NK-92 (cell line): ENCODE results near the gene LUZP4.
"Not testable (repeated sequence)": the region's sequence is repeated elsewhere in the genome, so short reads cannot be mapped to it uniquely, and the experiment has no call there.

Source experiments
- DNase-seq: peaks from one replicate; lab custom pipeline; 2025; ENCODE audit not compliant: unreplicated experiment; lab: John Stamatoyannopoulos, UW

Gene LUZP4, protein sequence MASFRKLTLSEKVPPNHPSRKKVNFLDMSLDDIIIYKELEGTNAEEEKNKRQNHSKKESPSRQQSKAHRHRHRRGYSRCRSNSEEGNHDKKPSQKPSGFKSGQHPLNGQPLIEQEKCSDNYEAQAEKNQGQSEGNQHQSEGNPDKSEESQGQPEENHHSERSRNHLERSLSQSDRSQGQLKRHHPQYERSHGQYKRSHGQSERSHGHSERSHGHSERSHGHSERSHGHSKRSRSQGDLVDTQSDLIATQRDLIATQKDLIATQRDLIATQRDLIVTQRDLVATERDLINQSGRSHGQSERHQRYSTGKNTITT

DNA sequence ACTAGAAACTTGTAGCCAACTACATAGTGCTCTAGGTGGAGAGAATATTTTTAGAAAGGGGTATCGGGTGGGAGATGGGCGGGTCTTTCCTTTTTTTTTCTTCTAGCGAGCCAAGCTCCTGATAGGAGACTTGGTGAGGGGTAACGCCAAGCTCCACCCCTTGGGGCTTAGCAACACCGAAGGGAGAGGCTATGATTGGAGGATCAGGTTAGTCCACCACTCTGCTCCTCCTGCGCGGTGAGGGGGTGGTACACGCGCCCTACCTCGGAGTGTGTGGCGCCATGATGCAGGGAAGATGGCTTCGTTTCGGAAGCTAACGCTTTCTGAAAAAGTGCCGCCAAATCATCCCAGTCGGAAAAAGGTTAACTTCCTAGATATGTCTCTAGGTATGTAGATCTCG, at the start of gene LUZP4:
Gene LUZP4 (plus strand): TSS at position 251 of the 400 bp plus-strand sequence. CDS start 45 bp downstream, at position 296.
- DNase-seq: no peak

DNA sequence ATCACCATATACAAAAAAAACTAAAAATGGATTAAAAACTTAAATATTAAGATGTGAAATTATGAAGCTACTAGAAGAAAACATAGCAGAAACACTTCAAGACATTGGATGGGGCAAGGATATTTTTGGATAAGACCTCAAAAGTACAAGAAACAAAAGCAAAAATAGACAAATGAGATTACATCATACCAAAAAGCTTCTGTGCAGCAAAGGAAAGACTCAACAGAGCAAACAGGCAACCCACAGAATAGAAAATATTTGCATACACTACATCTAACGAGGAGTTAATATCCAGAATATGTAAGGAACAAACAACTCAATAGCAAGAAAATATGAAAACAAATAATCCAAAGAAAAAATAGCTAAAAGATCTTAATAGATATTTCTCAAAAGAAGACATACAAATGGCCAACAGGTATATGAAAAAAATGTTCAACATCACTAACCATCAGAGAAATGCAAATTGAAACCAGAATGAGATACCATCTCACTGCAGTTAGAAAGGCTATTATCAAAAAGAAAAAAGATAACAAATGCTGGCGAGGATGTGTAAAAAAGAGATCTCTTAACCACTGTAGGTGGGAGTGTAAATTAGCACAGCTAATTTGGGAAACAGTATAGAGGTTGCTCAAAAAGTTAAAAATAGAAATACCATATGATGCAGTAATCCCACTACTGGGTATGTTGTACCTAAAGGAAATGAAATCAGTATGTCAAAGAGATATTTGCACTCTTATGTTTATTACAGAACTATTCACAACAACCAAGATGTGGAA, 37.9 kb upstream of the LUZP4 start:
- no peak for DNase-seq

DNA sequence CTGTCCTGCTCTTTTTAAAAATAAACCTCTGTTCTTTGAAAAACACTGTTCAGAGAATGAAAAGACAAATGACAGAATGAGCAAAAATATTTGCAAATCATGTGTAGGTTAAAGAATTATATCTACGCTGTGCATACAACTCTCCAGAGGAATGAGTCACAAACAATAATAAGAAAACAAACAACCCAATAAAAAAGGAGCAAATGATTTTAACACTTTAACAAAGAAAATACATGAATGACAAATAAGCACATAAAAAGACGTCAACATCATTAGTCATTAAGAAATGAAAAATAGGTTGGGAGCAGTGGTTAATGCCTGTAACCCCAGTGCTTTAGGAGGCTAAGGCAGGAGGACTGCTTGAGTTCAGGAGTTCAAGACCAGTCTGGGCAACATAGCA, 34.5 kb upstream of the LUZP4 start:
- no peak for DNase-seq

DNA sequence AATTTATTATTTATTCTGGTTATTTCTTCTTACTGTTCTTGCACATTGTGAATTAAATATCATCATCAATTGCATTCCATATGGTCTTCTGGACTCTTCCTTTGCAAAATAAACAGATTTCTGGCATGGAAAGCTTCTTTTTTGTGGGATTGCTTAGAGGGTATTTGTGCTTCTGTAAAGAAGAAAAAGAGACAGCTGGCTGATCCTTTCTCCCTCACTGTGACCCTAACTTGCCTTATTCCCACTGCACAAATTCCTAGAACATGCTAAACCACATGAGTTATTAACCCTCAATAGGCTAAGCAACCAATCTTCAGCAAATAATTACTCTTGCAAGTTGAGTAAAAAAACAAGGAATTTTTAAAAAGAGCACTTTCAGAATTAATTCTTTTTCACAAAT, 31.8 kb upstream of the LUZP4 start:
- no peak for DNase-seq

DNA sequence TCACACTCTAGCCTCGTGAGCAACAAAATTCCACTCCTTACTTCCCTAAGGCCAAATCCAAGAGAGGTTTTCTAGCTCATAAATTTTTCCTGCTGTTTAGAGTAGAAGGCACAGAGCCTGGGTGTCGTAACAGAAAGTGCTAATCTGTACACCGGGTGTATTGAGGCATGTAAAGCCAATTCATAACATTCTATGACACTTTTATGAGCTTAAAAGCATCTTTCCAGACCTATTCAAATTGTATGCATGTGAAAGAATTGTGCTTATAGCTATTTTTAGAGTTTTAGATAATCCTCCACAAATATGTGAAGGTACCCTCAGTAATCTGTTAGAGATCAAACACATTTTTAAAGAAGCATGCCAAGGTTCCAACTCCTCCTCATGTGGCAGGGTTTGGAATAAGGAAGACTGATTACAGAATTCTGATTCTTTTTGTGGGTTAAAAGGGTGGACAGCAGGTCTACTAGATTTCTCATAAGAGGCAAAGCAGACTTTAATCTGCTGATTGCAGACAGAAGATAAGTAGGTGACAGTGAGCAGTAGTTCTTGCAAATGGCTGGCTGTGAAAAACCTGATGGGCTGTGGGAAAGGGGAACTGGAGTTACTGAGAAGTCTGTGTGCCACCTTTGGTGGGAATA, 30.2 kb upstream of the LUZP4 start:
- no peak for DNase-seq

DNA sequence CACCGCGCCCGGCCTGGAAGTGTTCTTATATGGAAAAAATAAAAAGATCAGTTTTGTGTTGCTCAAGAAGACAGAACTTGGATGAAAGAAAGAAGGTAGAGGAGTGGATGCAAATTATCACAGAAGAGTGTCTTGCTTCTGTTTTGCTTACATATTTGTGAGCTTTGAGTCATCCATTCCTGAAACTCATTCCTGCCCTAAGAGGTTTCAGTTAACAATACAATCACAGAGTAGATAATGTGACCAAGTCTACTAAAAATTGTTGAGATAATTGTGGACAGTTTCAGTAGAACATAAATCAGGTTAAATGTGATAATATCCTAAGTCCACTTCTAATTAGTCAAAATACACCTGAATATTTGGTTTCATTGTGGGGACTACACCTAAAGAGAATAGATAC, 29.2 kb upstream of the LUZP4 start:
- DNase-seq: no peak

DNA sequence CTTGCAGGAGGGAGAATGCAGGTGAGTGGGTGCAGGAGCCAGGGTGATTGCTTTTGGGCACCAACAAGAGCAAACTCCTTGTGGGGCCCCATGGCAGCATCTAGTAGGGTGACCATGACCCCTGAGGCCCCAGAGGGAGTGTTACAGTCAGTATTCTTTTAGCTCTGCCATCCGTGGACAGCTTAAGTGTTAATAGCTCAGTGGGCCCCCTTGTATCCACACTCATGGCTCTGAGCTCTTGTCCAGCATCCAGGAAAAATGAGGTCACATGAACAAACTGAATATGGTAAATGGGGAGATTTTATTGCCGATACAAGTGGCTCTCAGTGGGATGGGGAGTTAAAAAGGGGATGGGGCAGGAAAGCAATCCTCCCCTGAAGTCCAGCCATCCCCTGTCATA, 28.4 kb upstream of the LUZP4 start:
- DNase-seq: no peak

DNA sequence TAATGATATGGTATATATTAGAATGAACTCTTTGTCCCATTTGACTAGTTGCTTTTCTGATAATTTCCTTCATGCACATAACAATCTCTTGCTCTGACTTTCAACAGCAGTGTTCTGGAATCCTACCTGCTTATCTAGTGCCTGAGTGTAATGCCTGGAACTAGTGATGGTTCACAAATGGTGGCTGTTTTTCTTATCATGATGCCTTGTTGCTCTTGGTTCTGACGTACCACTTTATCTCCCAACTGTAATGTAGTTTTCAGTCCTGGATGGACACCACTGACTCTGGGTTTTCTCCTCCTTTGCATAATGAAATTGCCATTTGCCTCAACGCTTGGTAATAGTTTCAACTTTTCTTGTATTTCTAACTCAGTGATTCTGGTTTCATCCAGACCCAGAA, 25.5 kb upstream of the LUZP4 start:
- no peak for DNase-seq

DNA sequence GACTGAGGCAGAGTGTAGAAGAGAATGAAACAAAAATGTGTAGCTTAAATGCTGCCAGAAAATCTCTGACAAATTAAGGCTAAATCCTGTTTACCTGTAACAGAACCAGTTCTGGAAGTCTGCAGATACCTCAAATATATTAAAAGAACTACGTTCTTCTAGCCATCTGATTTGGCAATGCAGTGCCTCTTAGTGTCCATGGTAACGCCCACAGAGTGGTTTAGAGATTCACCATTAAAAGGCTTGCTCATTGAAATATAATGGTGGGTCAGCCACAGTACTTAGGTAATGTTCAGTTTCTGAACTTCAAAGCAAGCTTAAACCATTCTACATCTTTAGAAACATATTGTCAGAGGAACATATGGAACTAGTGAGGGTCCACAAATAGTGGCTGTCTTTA, 23.2 kb upstream of the LUZP4 start:
- DNase-seq: no peak

DNA sequence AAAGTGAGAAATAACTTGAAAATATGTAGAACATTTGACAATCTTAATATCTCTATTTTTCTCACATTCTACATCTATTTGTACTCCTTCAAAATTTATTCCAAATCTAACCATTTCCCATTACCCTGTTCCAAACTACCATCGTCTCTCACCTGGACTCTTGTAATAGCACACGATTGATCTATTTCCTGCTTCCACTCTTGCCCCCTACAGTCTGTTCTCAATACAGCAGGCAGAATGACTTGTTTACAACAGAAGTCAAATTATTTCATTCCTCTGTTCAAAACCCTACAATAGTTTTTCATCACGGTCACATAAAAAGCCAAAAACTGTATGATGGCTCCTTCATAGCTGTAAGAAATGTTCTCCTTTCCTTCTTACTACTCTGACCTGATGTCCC, 21.1 kb upstream of the LUZP4 start:
- DNase-seq: no peak

DNA sequence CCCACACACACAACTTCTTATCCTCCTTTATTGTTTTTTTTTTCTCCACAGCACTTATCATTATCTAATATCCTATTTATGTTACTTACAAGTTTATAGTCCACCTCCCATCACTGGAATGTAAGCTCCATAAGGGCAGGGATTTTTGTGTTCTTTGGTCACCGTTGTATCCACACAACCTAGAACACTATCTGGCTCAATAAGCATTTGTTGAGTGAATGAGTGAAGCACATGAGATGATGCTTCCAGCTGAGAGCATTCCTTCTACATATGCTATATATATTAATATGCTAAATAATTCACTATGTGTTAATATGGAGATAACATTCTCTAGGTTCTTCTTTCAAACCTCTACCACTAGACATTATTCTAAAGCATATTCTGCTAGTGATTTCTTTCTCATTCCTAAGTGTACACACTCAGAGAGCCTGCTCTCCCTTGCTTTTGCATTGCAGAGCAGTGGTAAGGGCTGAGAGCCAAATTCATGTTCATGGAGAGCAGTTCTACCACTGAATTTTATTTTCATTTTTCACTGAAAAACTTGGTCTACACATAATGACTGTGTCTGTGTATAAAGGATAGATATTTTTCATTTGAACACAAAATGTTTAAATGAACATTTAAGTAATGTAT, 20.3 kb upstream of the LUZP4 start:
- no peak for DNase-seq

DNA sequence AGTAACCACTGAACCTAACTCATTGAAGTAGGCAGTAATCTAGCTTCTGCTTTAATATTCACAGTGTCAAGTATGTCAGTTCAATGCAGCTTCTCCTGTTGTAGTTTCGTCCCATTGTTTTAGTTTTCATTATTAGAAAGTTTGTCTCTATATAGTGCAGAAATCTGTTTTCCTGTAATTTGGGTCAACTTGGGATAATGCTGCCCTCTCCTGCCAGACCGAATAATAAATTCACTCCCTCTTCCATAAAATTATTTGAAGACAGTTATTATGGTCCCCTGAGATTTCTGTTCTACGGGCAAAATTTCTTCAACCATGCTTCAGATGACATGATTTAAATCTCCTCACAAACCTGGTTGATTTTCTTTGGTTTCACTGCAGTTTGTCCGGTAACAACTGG, 4.6 kb upstream of the LUZP4 start:
- DNase-seq: no peak

DNA sequence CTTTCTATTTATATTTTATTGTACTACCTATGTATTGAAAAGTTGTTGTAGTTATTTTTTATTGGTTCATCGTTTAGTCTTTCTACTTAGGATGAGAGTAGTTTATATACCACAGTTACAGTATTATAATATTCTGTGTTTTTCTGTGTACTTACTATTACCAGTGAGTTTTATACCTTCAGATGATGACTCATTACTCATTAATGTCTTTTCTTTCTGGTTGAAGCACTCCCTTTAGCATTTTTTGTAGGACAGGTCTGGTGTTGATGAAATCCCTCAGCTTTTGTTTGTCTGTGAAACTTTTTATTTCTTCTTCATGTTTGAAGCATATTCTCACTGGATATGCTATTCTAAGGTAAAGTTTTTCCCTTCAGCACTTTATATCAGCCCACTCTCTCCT, 7.7 kb downstream of the LUZP4 start:
- DNase-seq: no peak

DNA sequence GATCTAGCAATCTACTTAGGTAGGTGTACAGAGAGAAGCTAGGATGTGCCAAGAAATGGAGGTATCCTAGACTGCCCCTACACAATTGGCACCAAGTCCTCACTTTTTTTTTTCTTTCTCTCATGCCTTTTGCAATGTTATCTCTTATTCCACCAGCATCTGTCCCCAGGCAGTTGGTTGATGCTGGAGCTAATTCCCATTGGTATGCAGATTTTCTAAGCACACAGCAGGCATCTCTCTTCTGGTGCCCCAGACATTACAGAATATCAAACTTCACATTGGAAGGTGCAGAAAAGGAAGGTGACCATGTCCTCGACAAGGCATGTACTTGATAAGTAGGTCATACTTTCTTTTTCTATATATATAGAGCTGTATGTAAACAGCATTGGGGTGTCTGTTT, 21.6 kb downstream of the LUZP4 start:
- DNase-seq: no peak

DNA sequence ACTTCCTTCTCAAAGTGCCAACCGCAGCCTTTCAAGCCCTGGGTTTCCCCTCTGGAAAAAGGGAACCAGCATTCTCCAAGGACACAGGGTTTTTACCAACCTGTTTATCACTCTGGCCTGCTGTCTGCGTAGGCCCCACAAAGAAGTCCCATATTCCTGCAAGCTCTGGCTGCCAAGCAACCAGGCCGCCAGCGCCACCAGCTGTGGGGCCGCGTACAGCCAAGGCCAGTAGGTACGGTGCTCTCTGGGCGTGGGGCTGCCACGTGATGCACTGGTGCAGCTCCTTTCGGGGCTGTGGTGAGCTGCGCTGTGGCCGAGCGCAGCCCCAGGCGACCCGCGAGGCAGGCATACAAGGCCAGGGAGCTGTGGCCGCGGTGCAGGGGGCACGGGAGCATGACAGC, 22.1 kb downstream of the LUZP4 start:
- no peak for DNase-seq

DNA sequence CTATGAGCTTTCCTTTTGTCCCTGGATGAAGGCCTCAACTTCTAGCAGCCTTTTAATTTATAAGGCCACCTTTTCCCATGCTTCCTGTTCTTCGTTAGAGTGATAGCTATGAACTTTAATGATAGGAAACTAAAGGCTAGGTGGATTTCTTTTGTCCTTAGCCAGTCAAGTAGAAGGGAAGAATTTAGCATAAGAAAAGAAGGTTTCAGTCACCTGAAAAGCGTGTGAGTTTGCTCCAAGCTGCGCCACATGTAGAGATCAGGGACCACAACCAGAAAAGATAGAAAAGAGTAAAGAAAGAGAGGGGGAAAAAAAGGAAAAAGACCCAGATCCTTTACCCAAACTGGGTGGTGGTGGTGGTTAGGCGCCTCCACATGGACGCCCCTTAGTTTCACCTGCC, 28.6 kb downstream of the LUZP4 start:
- DNase-seq: no peak

DNA sequence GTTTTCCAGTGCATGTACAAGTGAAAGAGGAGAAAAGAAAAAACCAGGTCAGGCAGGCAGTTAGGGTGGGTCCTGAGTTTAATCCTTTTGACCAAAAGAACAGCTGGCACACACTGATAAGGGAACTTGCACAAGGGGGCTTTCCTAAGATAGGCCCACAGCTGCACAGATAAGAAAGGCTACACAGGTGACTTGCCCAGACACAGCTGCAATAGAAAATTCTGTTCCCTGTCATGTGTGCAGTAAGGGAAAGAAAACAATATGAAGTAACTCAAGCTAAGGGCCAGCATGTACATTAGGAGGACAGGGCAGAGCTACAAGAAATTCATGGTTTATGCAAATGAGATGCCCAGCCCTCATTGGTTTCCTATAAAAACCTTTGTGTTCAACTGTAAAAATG, 32.9 kb downstream of the LUZP4 start:
- DNase-seq: no peak

DNA sequence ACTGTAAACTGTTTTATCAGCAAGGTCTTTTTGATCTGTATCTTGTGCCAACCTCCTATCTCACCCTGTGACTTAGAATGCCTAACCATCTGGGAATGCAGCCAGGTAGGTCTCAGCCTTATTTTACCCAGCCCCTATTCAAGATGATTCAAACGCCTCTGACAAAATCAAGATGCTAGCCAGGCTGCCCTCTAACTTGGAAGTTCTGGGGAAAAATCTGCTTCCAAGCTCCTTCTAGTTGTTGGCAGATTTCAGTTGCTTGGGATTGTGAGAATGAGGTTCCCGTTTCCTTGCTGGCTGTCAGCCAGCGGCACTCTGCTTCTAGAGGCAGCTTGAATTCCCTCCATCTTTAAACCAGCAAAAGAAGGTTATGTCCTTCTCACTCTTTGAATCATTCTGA, 34.7 kb downstream of the LUZP4 start:
- no peak for DNase-seq

DNA sequence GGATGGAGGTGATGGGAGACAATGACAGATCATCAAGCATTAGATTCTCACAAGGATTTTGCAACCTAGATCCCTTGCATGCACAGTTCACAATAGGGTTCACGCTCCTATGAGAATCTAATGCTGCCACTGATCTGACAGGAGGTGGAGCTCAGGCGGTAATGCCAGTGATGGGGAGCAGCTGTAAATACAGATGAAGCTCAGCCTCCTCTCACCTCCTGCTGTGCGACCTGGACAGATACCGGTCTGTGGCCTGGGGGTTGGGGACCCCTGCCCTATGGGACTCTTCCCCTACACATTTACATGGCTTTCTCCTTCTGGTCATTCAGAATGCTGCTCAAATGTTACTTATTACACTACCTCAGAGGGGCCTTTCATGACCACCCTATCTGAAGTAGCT, 39.8 kb downstream of the LUZP4 start:
- DNase-seq: not testable (repeated sequence)

DNA sequence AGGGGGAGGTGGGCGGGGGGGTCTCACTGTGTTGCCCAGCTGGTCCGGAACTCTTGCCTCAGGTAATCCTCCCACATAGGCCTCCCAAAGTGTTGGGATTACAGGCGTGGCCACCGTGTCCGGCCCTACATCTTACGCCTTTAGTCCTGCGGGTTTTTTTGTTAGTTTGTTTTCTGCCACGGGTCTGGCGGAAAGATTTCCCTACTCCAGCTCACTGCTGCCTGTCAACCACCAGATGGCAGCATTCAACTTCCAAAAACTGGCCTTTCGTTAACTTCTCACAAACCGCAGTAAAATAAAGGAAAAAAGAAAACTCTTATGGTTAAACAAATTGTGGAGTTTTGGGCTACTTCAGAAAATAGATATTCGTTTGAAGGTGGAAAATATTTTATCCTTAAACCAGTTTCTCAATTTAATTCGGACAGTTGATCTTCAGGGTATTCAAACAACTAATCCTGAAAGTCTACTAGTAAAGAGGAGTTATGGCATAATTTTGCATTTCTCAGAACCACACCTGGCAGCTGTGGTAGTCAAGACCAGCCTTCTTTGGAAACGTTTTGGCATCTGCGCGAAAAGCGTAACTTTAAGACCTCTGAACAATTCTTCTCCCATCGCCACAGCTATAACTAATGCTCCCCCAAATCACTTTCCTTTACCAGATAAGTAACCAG, 41.1 kb downstream of the LUZP4 start:
- no peak for DNase-seq

DNA sequence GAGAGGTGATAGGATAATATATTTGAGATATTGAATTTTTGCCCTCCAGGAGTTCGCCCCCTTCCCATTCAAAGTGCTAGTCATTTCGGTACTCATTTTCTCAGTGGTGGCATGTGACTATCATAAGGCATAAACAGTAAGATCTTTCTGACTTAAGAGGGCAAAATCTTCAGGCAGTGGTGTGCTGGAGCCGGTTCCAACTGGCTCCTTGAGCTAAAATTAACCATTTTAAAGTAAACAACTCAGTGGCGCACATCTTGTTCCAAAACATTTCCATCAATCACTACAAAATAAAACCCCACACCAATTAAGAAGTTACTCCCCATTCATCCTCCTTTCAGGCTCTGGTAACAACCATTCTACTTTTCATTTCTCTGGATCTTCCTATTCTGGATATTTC, 43.3 kb downstream of the LUZP4 start:
- DNase-seq: no peak
